ENCODE measurements around the gene RBM6. TPM values are rescaled to one million over a fixed set of nuclear protein-coding genes. Genes with fewer than 3 reads are reported as not detected.

The RBM6 gene
- total RNA-seq, 1 donor, result 50.7 TPM

DNA sequence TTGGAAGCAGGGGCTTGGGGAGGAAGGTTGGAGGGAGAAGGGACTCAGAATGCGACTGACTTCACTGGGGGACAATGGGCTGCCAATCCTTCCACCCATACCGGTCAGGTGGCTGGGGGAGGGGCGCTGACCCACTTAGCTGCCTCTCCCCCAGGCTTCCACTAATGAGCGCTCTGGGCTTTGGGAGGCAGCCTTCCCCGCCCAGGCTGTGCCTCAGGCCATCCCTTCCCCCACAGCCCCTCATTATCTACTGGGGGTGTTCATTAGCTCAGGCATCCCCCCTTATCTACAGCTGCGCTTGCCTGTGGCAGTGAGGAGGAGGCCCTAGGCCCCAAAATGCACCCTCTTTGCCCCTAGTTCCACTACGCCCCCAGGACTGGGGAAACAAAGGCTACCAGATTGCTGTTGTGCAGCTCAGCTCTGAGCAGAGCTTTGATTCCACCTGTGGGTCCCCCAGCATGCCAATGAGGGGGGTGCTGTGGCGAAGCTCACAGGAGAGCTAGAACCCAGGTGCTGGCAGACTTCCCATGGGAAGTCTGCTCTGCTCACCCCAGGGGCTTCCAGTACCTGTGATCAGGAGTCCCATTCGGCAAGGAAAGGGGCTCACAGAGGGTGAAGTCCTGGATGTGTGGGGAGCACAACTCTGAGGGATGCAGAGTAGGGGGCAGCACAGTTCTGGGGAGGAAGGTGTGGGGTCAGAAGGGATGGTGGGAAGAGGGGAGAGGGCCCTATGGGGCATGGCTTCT lies 185.8 kb downstream of the RBM6 start:
- H3K4me2 ChIP-seq (ENCODE audit: insufficient read depth, low read length), result no peak overlapping the region
- TF ChIP-seq, protein P1, sequence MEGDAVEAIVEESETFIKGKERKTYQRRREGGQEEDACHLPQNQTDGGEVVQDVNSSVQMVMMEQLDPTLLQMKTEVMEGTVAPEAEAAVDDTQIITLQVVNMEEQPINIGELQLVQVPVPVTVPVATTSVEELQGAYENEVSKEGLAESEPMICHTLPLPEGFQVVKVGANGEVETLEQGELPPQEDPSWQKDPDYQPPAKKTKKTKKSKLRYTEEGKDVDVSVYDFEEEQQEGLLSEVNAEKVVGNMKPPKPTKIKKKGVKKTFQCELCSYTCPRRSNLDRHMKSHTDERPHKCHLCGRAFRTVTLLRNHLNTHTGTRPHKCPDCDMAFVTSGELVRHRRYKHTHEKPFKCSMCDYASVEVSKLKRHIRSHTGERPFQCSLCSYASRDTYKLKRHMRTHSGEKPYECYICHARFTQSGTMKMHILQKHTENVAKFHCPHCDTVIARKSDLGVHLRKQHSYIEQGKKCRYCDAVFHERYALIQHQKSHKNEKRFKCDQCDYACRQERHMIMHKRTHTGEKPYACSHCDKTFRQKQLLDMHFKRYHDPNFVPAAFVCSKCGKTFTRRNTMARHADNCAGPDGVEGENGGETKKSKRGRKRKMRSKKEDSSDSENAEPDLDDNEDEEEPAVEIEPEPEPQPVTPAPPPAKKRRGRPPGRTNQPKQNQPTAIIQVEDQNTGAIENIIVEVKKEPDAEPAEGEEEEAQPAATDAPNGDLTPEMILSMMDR (IDR thresholded peaks at IDR 0.05; ENCODE audit: extremely low read depth, low read depth, low read length), result no peak
- H4K20me1 ChIP-seq (ENCODE audit: insufficient read depth, low read length), result peaks cover 17% of the 10 kb centered on the region
- peak; percentile 78 for DNase-seq (ENCODE audit: insufficient read length, low spot score, missing footprints)
- no peaks in the 10 kb centered on the region for H3K27me3 ChIP-seq (ENCODE audit: insufficient read depth, low read length)
- peaks cover 5% of the 10 kb centered on the region for H3K4me1 ChIP-seq (ENCODE audit: insufficient read depth, low read length)
- H3K27ac ChIP-seq (ENCODE audit: low read depth, low read length), result no peak overlapping the region
- H3K4me3 ChIP-seq (ENCODE audit: insufficient read depth, low read length), result no peak overlapping the region
- H2AFZ ChIP-seq (ENCODE audit: low read length), result no peak overlapping the region
- H3K9me3 ChIP-seq (ENCODE audit: low read depth, low read length), result no peaks in the 10 kb centered on the region
- H3K36me3 ChIP-seq (ENCODE audit: insufficient read depth, low read length), result peaks cover 4% of the 10 kb centered on the region
- H3K79me2 ChIP-seq (ENCODE audit: insufficient read depth, low read length), result no peaks in the 10 kb centered on the region

DNA sequence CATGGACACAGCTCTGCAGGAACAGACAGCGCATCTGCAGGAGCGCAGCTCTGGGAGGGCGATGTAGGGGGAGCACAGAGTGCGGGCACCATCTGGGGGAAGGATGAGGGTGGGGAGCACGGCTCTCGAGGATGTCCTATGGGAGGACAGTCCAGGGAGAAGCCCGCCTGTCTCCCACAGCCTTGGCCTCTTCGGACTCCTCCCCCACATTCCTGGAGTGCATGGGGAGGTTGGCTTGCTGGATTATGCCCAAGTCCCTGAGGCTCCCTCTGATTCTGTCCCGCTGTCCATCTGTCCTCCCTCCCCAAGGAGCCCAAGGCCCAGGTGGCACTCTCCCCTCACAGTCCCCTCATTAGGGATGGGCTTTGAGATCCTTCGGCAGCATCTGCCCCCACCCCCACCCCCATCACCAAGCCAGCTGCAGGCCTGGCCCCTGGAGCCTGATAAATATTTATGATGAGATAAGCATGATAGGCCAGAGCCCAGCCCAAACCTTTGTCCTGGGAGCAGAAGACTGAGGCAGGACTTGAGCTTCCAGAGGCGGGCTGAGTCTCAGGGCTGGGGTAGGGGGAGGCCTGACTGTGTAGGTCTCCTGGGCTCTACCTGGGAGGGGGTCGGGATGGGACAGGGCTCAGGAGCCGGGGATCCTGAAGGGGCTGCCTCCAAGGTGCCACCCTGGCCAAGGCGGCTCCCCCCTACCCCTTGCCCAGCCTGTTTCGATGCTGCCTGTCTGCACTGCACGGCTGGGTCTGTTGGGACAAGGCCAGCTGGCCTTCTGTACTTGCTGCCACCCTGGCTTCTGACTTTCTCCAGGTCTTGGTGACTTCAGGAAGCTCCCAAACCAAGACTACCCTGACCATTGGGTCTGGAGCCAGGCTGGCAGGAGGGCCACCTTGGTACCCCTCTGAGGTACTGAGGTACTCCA lies 186.6 kb downstream of the RBM6 start:
- Histone ChIP-seq H4K20me1 (ENCODE audit: insufficient read depth, low read length) (peaks cover 9% of the 10 kb centered on the region), H3K36me3 (ENCODE audit: insufficient read depth, low read length) (no peaks in the 10 kb centered on the region), H3K4me1 (ENCODE audit: insufficient read depth, low read length) (peaks cover 5% of the 10 kb centered on the region), H2AFZ (ENCODE audit: low read length) (no peak overlapping the region), H3K27ac (ENCODE audit: low read depth, low read length) (no peak overlapping the region), H3K79me2 (ENCODE audit: insufficient read depth, low read length) (no peaks in the 10 kb centered on the region), H3K4me2 (ENCODE audit: insufficient read depth, low read length) (no peak overlapping the region), H3K4me3 (ENCODE audit: insufficient read depth, low read length) (no peak overlapping the region), H3K27me3 (ENCODE audit: insufficient read depth, low read length) (peaks cover 2% of the 10 kb centered on the region), H3K9me3 (ENCODE audit: low read depth, low read length) (no peaks in the 10 kb centered on the region)
- TF ChIP-seq, protein P1 (IDR thresholded peaks at IDR 0.05; ENCODE audit: extremely low read depth, low read depth, low read length), result no peak
- peak; percentile 97 for DNase-seq (ENCODE audit: insufficient read length, low spot score, missing footprints)

Other genes starting within 250 kb of the RBM6 start
- 0.29 and 1.8 TPM in 2 replicates for gene AMIGO3, start 220.5 kb upstream of the RBM6 start, total RNA-seq
- 17.4 and 21.0 TPM in 2 replicates for gene GMPPB, start 216.2 kb upstream of the RBM6 start, total RNA-seq
- gene IP6K1, start 153.6 kb upstream of the RBM6 start, total RNA-seq, result 46.9 and 48.5 TPM in 2 replicates
- gene CDHR4, start 140.3 kb upstream of the RBM6 start, total RNA-seq, result under 0.01 TPM in 1 of 2 replicates, not detected in the other
- gene INKA1, start 136.9 kb upstream of the RBM6 start, total RNA-seq, result 5.8 and 6.5 TPM in 2 replicates
- gene UBA7, start 126.2 kb upstream of the RBM6 start, total RNA-seq, result 76.7 and 81.3 TPM in 2 replicates
- gene TRAIP, start 83.6 kb upstream of the RBM6 start, total RNA-seq, result 1.4 and 2.4 TPM in 2 replicates
- not detected in 2 replicates for gene CAMKV, start 70.2 kb upstream of the RBM6 start, total RNA-seq
- 0.72 and 1.8 TPM in 2 replicates for gene MST1R, start 36.3 kb upstream of the RBM6 start, total RNA-seq
- gene MON1A, start 10.3 kb upstream of the RBM6 start, total RNA-seq, result 13.0 and 14.1 TPM in 2 replicates
- gene RBM5, start 148.8 kb downstream of the RBM6 start, total RNA-seq, result 148 and 150 TPM in 2 replicates
- 5.1 and 16.5 TPM in 2 replicates for gene SEMA3F, start 215.2 kb downstream of the RBM6 start, total RNA-seq

Data from osteoblast (primary cell).